Left lung (tissue), 10 donors: ENCODE measurements around the gene AMN. TPM values are rescaled to one million over a fixed set of nuclear protein-coding genes. Genes with fewer than 3 reads are reported as not detected.

Experiments
- ATAC-seq: fragments of 200-7000 bp; cut with Tn5 transposase; one replicate; pipeline ENCODE4 v1.9.1; 2020; ENCODE audit warnings: moderate library complexity
- DNase-seq, 4 donors: peaks; one replicate each; pipeline ENCODE4 v3.0.0-alpha.2; 2013 to 2020
- H3K27ac ChIP-seq, 2 donors: fragments of 200-600 bp; sonication (generic) in 1 of 2; one replicate each; pipeline versions ENCODE4 v1.5.0 to v1.8.0; 2020 to 2021
- H3K27me3 ChIP-seq, 2 donors: fragments of 200-600 bp; sonication (generic) in 1 of 2; one replicate each; pipeline versions ENCODE4 v1.5.0 to v1.8.0; 2020 to 2021
- H3K36me3 ChIP-seq, 2 donors: fragments of 200-600 bp; sonication (generic) in 1 of 2; one replicate each; pipeline versions ENCODE4 v1.5.0 to v1.8.0; 2020 to 2021
- H3K4me1 ChIP-seq, 2 donors: fragments of 200-600 bp; one replicate each; pipeline ENCODE4 v1.8.0; 2021
- H3K4me3 ChIP-seq, 2 donors: fragments of 200-600 bp; sonication (generic) in 1 of 2; one replicate each; pipeline versions ENCODE4 v1.5.0 to v1.8.0; 2020 to 2021; ENCODE audit warnings: mild to moderate bottlenecking in 1 of 2
- H3K9me3 ChIP-seq, 2 donors: fragments of 200-600 bp; sonication (generic) in 1 of 2; one replicate each; pipeline versions ENCODE4 v1.5.0 to v1.8.0; 2020 to 2021
- CTCF ChIP-seq, 2 donors: fragments of 200-600 bp; sonication (generic) in 1 of 2; IDR thresholded peaks; one replicate each; pipeline versions ENCODE4 v1.5.0 to v1.8.0; 2021; ENCODE audit warnings: antibody characterized with exemption in 2 of 2
- intact Hi-C, 2 donors: fragments of 100-400 bp; cut with DNase I; formaldehyde crosslinking; loops; one replicate each; pipeline versions ENCODE4 v1.11.2 to v1.14.2; 2022
- polyA plus RNA-seq, 6 donors: library from polyadenylated mRNA; unstranded; fragments of 120-200 nt; gene quantifications; one replicate each; pipeline ENCODE4 v1.2.1, GENCODE V29; 2013; ENCODE audit not compliant: insufficient read length in 6 of 6
- total RNA-seq, 2 donors: library from RNA; stranded (reverse); fragmentation: NEBNext Ultra II Directional; extraction: Animal tissue kit (Norgen Biotek cat#: 25700); gene quantifications; one replicate each; pipeline ENCODE4 v1.2.1, GENCODE V29; 2021
- donor health status: DM: no; HTN: yes; CAD: no.
- donor health status: DM: no; HTN: no; CAD: no.

AMN gene
- total and polyA plus RNA-seq, 8 donors: 0.30 to 23.2 (median 1.1) TPM

GRCh38 chr14:102942069-102942468, 19.6 kb downstream of the AMN start:
- no peak overlapping the region for H3K27ac ChIP-seq
- no peak for TF ChIP-seq CTCF (IDR thresholded peaks at IDR 0.05)
- no peaks in the 10 kb centered on the region for H3K27me3 ChIP-seq
- H3K9me3 ChIP-seq: no peaks in the 10 kb centered on the region
- DNase-seq (peak in 1 of 4 donors; percentile 66), ATAC-seq (no peak)
- peaks cover 0 to 98% of the 10 kb centered on the region in 2 donors for H3K36me3 ChIP-seq
- intact Hi-C loops: no loop called here
- H3K4me3 ChIP-seq: no peak overlapping the region
- no peaks in the 10 kb centered on the region for H3K4me1 ChIP-seq

GRCh38 chr14:102943454-102943853, 21.0 kb downstream of the AMN start:
- Histone ChIP-seq H3K36me3 (peaks cover 0 to 92% of the 10 kb centered on the region in 2 donors), H3K27me3 (no peaks in the 10 kb centered on the region), H3K9me3 (no peaks in the 10 kb centered on the region), H3K27ac (no peak overlapping the region), H3K4me3 (no peak overlapping the region), H3K4me1 (no peaks in the 10 kb centered on the region)
- no peak for ATAC-seq
- TF ChIP-seq CTCF (IDR thresholded peaks at IDR 0.05): no peak
- intact Hi-C loops: no loop called here
- DNase-seq: peak in 1 of 4 donors; percentile 54

- no peak overlapping the region for H3K4me3 ChIP-seq
- no peak for TF ChIP-seq CTCF (IDR thresholded peaks at IDR 0.05)
- peaks cover 0 to 91% of the 10 kb centered on the region in 2 donors for H3K36me3 ChIP-seq
- H3K9me3 ChIP-seq: no peaks in the 10 kb centered on the region
- no peaks in the 10 kb centered on the region for H3K27me3 ChIP-seq
- ATAC-seq (no peak), DNase-seq (peak in 1 of 4 donors; percentile 34)
- H3K4me1 ChIP-seq: peaks cover 0 to 3% of the 10 kb centered on the region in 2 donors
- intact Hi-C loops: no loop called here
- no peak overlapping the region for H3K27ac ChIP-seq
Observed at GRCh38 chr14:102943979-102944378, 21.5 kb downstream of the AMN start.

GRCh38 chr14:102944448-102945330, 22.2 kb downstream of the AMN start:
- ATAC-seq (no peak), DNase-seq (peak in 1 of 4 donors; percentile 67)
- TF ChIP-seq CTCF (IDR thresholded peaks at IDR 0.05): no peak
- Histone ChIP-seq H3K4me3 (no peak overlapping the region), H3K27me3 (no peaks in the 10 kb centered on the region), H3K36me3 (peaks cover 0 to 91% of the 10 kb centered on the region in 2 donors), H3K9me3 (no peaks in the 10 kb centered on the region), H3K4me1 (peaks cover 0 to 4% of the 10 kb centered on the region in 2 donors), H3K27ac (no peak overlapping the region)
- intact Hi-C loops: no loop called here

- ATAC-seq (no peak), DNase-seq (peak in 1 of 4 donors; percentile 77)
- Histone ChIP-seq H3K27me3 (no peaks in the 10 kb centered on the region), H3K36me3 (peaks cover 0 to 91% of the 10 kb centered on the region in 2 donors), H3K4me1 (peaks cover 0 to 4% of the 10 kb centered on the region in 2 donors), H3K27ac (no peak overlapping the region), H3K9me3 (no peaks in the 10 kb centered on the region), H3K4me3 (no peak overlapping the region)
- intact Hi-C loops: no loop called here
- TF ChIP-seq CTCF (IDR thresholded peaks at IDR 0.05): no peak
Observed at GRCh38 chr14:102945346-102946130, 23.1 kb downstream of the AMN start.
